ENCODE measurements around the gene DOC2B.

DNA sequence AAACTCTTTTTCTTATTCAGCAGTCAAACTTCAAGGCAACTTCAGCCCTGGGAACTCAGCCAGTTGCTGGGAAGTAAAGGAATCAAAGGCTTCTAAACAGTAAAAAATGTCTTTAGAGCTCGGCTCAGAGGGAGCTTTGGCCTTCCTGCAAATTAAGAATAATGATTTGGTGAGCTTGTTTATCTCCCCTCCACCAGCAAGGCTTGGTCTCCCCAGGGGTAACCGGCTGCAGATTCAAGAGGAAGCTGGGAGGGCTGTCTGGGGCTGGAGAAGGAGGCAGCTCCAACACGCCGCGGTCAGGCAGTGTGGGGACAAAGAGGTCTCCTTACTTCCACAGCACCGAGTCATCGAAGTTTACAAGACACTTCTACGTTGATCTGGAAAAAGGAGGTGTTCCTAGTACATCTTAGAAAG is 17.7 kb upstream of the DOC2B start:
- TF ChIP-seq EP300 (IDR thresholded peaks at IDR 0.05), result no peak
- TF ChIP-seq CTCF (IDR thresholded peaks at IDR 0.05), result no peak
- TF ChIP-seq POLR2A (IDR thresholded peaks at IDR 0.05; ENCODE audit: low read depth), result no peak

Data from esophagus muscularis mucosa (tissue), 4 donors.